Uterus (tissue), 2 donors: Measurements from ENCODE around the gene CALHM6.

Experiments used
- POLR2A ChIP-seq, 2 donors: fragments of 450-650 bp; IDR thresholded peaks; one replicate each; pipeline ENCODE4 v1.6.1; 2016; ENCODE audit warnings: antibody characterized with exemption in 2 of 2, mild to moderate bottlenecking in 1 of 2, moderate library complexity in 1 of 2
- TF ChIP-seq, protein P1 (sequence below), 4 experiments: fragments of 200-600 bp in 2 of 4; fragments of 450-650 bp in 2 of 4; sonication (generic) in 2 of 4; IDR thresholded peaks; one replicate each; pipeline ENCODE4 v1.5.1; 2016 to 2019; ENCODE audit warnings: antibody characterized with exemption in 4 of 4, mild to moderate bottlenecking in 2 of 4, moderate library complexity in 1 of 4

GRCh38 chr6:116450185-116450710, 10.9 kb upstream of the CALHM6 start:
- no peak for TF ChIP-seq POLR2A (IDR thresholded peaks at IDR 0.05)
- TF ChIP-seq, protein P1, sequence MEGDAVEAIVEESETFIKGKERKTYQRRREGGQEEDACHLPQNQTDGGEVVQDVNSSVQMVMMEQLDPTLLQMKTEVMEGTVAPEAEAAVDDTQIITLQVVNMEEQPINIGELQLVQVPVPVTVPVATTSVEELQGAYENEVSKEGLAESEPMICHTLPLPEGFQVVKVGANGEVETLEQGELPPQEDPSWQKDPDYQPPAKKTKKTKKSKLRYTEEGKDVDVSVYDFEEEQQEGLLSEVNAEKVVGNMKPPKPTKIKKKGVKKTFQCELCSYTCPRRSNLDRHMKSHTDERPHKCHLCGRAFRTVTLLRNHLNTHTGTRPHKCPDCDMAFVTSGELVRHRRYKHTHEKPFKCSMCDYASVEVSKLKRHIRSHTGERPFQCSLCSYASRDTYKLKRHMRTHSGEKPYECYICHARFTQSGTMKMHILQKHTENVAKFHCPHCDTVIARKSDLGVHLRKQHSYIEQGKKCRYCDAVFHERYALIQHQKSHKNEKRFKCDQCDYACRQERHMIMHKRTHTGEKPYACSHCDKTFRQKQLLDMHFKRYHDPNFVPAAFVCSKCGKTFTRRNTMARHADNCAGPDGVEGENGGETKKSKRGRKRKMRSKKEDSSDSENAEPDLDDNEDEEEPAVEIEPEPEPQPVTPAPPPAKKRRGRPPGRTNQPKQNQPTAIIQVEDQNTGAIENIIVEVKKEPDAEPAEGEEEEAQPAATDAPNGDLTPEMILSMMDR (IDR thresholded peaks at IDR 0.05) = no peak
